ENCODE results near the gene MPPED1. TPM values are rescaled to one million over a fixed set of nuclear protein-coding genes. Genes with fewer than 3 reads are reported as not detected.

MPPED1 gene
- total RNA-seq, 1 experiment from 2014 or later = 0.35 TPM

DNA sequence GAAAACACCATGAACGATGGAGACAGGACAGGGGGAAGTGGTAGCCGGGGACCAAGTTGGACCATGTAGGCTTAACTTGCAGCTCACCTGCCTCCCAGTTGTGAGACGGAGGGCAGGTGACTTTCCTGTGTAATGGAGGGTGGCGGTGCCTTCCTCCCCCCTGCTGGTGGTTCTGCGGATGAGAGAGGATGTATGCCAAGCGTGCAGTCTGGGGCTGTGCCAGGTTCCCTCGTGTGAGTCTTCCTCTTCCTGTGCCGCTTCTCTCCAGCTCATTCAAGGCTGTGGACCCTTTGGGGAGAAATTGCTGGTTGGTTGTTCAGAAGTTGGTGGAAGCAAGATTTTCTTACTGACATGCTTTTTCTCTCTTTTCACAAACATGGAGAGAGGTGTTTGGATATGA, 35.1 kb downstream of the MPPED1 start (continued):
- TF ChIP-seq NR2C2 (CRISPR knock-in tag; IDR thresholded peaks at IDR 0.05) (no peak), NFATC4 (CRISPR knock-in tag; IDR thresholded peaks at IDR 0.05) (no peak)

DNA sequence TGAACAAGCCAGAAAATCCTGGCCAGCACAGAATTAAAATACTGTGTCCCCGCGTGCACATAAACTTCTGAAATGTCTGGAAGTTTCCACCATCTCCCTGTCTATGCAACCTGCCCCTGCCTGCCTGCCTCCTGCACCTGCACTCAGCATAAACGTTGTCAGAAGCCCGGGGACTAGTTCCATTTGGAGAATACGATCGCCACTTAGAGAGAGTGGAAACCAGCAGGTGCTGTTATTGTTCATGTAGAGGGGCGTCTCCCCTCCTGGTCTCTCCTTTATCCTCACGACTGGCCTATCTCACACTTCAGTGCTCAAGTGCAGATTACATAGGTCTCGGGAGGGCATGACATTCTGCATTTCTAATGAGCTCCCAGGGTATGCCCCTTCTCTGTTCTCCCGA, 35.6 kb downstream of the MPPED1 start:
- ATAC-seq (peak; percentile 38; the same call in 1 of the 2 replicates), DNase-seq (ENCODE audit: low spot score) (no peak)
- Mint-ChIP-seq H3K27ac (no peak overlapping the region), H3K27me3 (ENCODE audit: low read depth) (no peaks in the 10 kb centered on the region), H3K4me1 (peaks cover 4% of the 10 kb centered on the region), H3K4me3 (no peak overlapping the region), H3K36me3 (no peaks in the 10 kb centered on the region), H3K9me3 (no peaks in the 10 kb centered on the region)
- ChIA-PET CTCF (no interaction called here), POLR2A (no interaction called here)
- TF ChIP-seq, protein P1, sequence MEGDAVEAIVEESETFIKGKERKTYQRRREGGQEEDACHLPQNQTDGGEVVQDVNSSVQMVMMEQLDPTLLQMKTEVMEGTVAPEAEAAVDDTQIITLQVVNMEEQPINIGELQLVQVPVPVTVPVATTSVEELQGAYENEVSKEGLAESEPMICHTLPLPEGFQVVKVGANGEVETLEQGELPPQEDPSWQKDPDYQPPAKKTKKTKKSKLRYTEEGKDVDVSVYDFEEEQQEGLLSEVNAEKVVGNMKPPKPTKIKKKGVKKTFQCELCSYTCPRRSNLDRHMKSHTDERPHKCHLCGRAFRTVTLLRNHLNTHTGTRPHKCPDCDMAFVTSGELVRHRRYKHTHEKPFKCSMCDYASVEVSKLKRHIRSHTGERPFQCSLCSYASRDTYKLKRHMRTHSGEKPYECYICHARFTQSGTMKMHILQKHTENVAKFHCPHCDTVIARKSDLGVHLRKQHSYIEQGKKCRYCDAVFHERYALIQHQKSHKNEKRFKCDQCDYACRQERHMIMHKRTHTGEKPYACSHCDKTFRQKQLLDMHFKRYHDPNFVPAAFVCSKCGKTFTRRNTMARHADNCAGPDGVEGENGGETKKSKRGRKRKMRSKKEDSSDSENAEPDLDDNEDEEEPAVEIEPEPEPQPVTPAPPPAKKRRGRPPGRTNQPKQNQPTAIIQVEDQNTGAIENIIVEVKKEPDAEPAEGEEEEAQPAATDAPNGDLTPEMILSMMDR (IDR thresholded peaks at IDR 0.05) = no peak
- no peak for TF ChIP-seq ZNF219 (CRISPR knock-in tag; IDR thresholded peaks at IDR 0.05; ENCODE audit: borderline replicate concordance)
- TF ChIP-seq, protein P2, sequence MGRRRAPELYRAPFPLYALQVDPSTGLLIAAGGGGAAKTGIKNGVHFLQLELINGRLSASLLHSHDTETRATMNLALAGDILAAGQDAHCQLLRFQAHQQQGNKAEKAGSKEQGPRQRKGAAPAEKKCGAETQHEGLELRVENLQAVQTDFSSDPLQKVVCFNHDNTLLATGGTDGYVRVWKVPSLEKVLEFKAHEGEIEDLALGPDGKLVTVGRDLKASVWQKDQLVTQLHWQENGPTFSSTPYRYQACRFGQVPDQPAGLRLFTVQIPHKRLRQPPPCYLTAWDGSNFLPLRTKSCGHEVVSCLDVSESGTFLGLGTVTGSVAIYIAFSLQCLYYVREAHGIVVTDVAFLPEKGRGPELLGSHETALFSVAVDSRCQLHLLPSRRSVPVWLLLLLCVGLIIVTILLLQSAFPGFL (CRISPR knock-in tag; IDR thresholded peaks at IDR 0.05; ENCODE audit: borderline replicate concordance) = no peak
- TF ChIP-seq RORB (CRISPR knock-in tag; IDR thresholded peaks at IDR 0.05) = no peak
- TF ChIP-seq ZNF423 (CRISPR knock-in tag; IDR thresholded peaks at IDR 0.05) = no peak
- no peak for TF ChIP-seq ZBTB21 (CRISPR knock-in tag; IDR thresholded peaks at IDR 0.05; ENCODE audit: borderline replicate concordance)
- TF ChIP-seq GRHL2 (CRISPR knock-in tag; IDR thresholded peaks at IDR 0.05; ENCODE audit: insufficient replicate concordance, severe bottlenecking) = no peak
- no peak for TF ChIP-seq HMGA2 (CRISPR knock-in tag; IDR thresholded peaks at IDR 0.05)
- no peak for TF ChIP-seq NR3C1 (CRISPR knock-in tag; conservative IDR thresholded peaks at IDR 0.05; ENCODE audit: low read depth)
- no peak for TF ChIP-seq JUN (CRISPR knock-in tag; IDR thresholded peaks at IDR 0.05)
- TF ChIP-seq, protein P3, sequence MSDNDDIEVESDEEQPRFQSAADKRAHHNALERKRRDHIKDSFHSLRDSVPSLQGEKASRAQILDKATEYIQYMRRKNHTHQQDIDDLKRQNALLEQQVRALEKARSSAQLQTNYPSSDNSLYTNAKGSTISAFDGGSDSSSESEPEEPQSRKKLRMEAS (CRISPR knock-in tag; IDR thresholded peaks at IDR 0.05) = no peak
- TF ChIP-seq, protein P4, sequence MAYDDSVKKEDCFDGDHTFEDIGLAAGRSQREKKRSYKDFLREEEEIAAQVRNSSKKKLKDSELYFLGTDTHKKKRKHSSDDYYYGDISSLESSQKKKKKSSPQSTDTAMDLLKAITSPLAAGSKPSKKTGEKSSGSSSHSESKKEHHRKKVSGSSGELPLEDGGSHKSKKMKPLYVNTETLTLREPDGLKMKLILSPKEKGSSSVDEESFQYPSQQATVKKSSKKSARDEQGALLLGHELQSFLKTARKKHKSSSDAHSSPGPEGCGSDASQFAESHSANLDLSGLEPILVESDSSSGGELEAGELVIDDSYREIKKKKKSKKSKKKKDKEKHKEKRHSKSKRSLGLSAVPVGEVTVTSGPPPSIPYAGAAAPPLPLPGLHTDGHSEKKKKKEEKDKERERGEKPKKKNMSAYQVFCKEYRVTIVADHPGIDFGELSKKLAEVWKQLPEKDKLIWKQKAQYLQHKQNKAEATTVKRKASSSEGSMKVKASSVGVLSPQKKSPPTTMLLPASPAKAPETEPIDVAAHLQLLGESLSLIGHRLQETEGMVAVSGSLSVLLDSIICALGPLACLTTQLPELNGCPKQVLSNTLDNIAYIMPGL (CRISPR knock-in tag; IDR thresholded peaks at IDR 0.05) = no peak
- TF ChIP-seq MYBL2 (CRISPR knock-in tag; IDR thresholded peaks at IDR 0.05) = no peak

DNA sequence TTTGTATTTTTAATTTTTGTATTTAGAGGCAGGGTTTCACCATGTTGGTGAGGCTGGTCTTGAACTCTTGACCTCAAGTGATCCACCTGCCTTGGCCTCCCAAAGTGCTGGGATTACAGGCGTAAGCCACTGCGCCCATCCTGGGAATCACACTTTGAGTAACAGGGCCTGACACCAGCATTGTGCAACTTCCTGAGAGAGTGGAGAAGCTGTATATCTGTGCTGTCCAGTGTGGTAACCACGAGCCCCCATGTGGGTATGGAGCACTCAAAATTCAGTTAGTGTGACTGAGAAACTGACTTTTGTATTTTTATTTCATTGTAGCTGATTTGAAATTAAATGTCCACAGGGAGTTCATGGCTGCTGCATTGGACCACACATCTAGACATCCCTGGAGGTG, 36.2 kb downstream of the MPPED1 start:
- H3K9me3 Mint-ChIP-seq = no peaks in the 10 kb centered on the region
- no peak overlapping the region for H3K4me3 Mint-ChIP-seq
- ChIA-PET CTCF (no interaction called here), POLR2A (no interaction called here)
- H3K27ac Mint-ChIP-seq = no peak overlapping the region
- TF ChIP-seq, protein P5, sequence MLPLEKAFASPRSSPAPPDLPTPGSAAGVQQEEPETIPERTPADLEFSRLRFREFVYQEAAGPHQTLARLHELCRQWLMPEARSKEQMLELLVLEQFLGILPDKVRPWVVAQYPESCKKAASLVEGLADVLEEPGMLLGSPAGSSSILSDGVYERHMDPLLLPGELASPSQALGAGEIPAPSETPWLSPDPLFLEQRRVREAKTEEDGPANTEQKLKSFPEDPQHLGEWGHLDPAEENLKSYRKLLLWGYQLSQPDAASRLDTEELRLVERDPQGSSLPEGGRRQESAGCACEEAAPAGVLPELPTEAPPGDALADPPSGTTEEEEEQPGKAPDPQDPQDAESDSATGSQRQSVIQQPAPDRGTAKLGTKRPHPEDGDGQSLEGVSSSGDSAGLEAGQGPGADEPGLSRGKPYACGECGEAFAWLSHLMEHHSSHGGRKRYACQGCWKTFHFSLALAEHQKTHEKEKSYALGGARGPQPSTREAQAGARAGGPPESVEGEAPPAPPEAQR (CRISPR knock-in tag; IDR thresholded peaks at IDR 0.05) = no peak
- no peak for TF ChIP-seq PRRX2 (CRISPR knock-in tag; IDR thresholded peaks at IDR 0.05)
- DNase-seq (ENCODE audit: low spot score) (no peak), ATAC-seq (no peak)
- H3K36me3 Mint-ChIP-seq = no peaks in the 10 kb centered on the region
- peaks cover 4% of the 10 kb centered on the region for H3K4me1 Mint-ChIP-seq
- no peaks in the 10 kb centered on the region for H3K27me3 Mint-ChIP-seq (ENCODE audit: low read depth)

All from WTC11 (cell line).